DMS53 treated with DMSO at 0.1 percent for 48 hours (cell line): ENCODE data around the gene PGLYRP1.

Experiments used
- DNase-seq: peaks from one replicate; lab custom pipeline; 2025; ENCODE audit not compliant: unreplicated experiment; lab: John Stamatoyannopoulos, UW

Gene PGLYRP1

GRCh38 chr19:45971260-45971902 is 51.5 kb downstream of the PGLYRP1 start:
- no peak for DNase-seq

GRCh38 chr19:45969676-45970075 is 53.2 kb downstream of the PGLYRP1 start:
- no peak for DNase-seq
